Body of pancreas (tissue), 4 donors: Measurements from ENCODE around the gene PLCB4.

Source experiments
- POLR2A ChIP-seq, 3 donors: fragments of 450-650 bp; IDR thresholded peaks; one replicate each; pipeline ENCODE4 v1.6.1; 2016; ENCODE audit warnings: antibody characterized with exemption in 3 of 3, mild to moderate bottlenecking in 2 of 3
- TF ChIP-seq, protein P1 (sequence below), 7 experiments: fragments of 450-650 bp in 4 of 7; fragments of 200-600 bp in 3 of 7; sonication (generic) in 3 of 7; IDR thresholded peaks; one replicate each; pipeline ENCODE4 v1.5.1; 2016 to 2019; ENCODE audit warnings: antibody characterized with exemption in 7 of 7

DNA sequence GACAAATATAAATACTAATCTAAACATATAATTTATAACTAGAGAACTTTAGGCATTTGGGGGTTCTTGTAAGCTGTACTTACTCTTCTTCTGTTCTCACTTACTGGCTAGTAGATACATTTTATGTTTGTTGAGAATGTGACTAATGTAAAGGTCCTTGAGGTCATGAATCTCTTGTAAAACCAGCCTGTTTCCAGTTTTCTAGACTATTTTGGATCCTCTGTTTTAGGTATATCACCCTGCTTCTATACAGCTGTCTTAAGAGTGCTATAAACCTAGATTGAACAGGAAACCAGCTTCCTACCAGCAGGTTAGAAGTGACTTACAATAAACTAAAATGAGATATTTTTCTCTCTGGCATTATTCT, 134.2 kb downstream of the PLCB4 start:
- TF ChIP-seq, protein P1, sequence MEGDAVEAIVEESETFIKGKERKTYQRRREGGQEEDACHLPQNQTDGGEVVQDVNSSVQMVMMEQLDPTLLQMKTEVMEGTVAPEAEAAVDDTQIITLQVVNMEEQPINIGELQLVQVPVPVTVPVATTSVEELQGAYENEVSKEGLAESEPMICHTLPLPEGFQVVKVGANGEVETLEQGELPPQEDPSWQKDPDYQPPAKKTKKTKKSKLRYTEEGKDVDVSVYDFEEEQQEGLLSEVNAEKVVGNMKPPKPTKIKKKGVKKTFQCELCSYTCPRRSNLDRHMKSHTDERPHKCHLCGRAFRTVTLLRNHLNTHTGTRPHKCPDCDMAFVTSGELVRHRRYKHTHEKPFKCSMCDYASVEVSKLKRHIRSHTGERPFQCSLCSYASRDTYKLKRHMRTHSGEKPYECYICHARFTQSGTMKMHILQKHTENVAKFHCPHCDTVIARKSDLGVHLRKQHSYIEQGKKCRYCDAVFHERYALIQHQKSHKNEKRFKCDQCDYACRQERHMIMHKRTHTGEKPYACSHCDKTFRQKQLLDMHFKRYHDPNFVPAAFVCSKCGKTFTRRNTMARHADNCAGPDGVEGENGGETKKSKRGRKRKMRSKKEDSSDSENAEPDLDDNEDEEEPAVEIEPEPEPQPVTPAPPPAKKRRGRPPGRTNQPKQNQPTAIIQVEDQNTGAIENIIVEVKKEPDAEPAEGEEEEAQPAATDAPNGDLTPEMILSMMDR (IDR thresholded peaks at IDR 0.05), result no peak
- no peak for TF ChIP-seq POLR2A (IDR thresholded peaks at IDR 0.05)
